DND-41 (cell line): Measurements from ENCODE around the gene MGAT5.

Experiments used
- CTCF ChIP-seq: IDR thresholded peaks from 2 replicates; pipeline ENCODE4 v1.5.1; 2012; ENCODE audit warnings: borderline replicate concordance, low read length, moderate library complexity, mild to moderate bottlenecking; ENCODE audit not compliant: poor library complexity, severe bottlenecking; ENCODE audit errors: extremely low read depth
- EZH2 ChIP-seq: IDR thresholded peaks from 3 replicates; pipeline ENCODE4 v1.6.1; 2012; ENCODE audit warnings: borderline replicate concordance, low read depth, mild to moderate bottlenecking, moderate library complexity, low read length, inconsistent platforms; ENCODE audit not compliant: severe bottlenecking

GRCh38 chr2:134257965-134258683 is 4.3 kb downstream of the MGAT5 start:
- TF ChIP-seq CTCF (no peak), EZH2 (no peak)
